Activated naive CD4-positive, alpha-beta T cell treated with Interleukin-2 at 50 U/mL for 16 hours (primary cell): ENCODE results near the gene DPYD.

ENCODE experiments used
- DNase-seq: peaks from one replicate; pipeline ENCODE4 v3.0.0-alpha.2; 2020

Gene DPYD

DNA sequence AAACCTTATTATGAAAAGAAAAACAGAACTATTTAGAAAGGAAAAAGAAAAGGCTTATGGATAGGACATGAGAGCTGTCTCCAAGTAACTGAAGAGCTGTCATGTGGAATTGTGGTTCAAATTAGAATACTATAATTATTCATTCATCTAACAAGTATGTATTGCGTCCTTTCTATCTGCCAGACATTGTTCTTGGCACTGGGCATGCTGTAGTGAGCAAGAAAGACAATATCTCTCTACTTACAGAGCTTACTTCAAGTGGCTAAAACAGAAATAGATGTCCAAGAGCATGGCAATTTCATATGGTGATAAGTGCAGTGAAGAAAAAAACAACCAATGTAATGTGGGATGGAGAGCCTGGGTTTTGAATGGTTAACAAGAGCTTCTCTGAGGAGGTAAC lies 413.0 kb downstream of the DPYD start:
- no peak for DNase-seq

DNA sequence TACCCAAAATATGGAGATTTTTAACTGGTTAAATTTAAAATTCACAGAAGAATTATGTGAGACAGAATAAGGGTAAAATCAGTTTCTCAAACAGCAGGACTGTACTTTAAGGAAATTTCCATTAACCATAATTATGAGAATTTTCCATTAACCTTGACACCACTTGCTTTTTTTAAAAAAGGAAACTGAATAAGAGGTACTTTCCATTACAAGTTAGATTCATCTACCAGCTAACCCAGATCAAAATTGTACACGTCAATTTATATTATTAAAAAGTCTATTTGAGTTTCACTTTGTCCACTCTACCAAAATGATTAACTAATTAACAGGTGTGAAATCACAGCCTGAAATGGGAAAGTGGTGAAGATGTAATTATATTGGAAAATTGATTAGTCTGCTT lies 414.5 kb downstream of the DPYD start:
- no peak for DNase-seq

DNA sequence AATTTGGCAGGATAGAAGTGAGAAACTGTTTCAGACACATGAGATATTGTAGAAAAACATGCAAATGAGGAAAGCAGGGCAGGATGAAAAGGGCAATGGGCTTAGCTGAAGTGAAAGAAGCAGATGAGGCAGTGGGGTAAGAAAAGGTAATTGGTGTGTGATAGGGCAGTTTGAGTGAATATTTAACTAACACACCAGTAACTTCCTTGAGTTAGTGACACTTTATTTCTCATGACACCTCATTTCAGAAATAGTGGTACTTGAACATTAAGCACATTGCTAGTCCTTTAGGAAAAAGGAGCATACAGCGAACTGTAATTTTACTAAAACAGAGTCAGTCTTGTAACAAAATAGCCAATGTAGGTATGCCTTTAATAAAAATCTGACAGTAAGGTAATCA lies 415.0 kb downstream of the DPYD start:
- DNase-seq: no peak

DNA sequence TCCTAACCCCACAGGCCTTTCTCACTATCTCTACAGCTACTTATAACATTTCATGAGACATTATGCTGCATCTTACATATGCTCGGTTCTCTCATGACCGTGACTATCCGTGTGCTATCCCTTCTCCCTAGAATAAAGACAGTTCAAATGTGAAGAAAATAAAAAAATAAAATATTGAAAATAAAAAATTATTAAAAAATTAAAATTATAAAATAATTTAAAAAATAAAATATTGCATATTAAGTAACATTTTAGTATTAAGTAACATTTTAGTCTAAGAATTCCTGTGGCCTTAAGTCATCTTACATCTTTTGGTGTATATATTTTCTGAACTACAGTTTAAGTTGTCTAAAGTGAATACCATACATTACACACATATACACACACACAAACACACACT lies 415.5 kb downstream of the DPYD start:
- DNase-seq: no peak

DNA sequence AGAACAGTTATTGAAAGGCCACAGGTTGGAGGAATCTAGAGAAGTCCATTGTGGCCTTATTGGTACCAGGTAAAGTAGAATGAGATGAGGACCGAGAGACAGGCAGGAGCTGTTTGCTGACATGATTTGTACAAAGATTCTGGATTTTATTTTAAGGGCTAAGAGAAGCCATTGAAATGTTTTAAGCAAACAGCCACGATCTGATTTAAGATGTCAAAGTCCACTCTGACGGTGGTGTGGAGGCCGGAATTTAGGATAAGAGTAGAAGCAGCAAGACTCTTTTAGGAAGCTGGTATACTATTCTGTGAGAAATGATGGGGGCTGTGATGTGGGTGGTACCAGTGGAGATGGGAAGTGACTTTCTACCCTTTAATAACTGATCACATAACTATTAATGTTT lies 418.5 kb downstream of the DPYD start:
- no peak for DNase-seq

DNA sequence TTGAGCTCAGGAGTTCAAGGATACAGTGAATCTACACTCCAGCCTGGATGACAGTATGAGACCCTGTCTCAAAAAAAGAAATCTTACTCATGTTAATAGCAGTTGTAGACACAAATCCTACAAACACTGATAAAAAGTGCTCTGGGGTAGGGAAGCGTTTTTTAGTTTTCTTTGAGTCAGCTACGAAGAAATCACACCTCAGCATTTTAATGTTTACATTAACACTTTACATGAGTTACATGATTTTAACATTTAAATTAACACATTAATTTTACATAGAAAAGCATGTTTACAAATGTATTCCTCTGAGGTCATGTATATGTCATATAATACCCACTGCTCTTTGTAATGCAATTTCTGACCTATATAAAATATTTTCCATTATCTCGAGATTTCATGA lies 419.2 kb downstream of the DPYD start:
- DNase-seq: no peak

DNA sequence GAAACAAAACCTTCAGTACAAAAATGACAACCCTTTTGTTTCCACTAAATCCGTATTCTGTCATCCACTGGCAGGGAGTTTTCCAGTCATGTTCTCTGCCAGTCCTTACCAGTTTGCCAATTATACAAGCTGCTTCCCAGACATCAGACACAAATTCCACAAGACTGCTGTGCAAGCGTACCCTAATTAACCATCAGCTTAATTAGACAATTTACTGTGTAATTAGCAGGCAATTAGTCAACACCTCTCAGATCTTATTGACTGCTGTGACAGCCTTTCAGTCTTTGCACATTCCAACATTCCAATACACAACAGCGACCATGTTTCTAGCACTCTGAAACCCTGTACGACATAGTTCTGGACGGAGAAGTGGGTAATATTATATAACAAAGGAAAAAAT lies 420.1 kb downstream of the DPYD start:
- DNase-seq: no peak

DNA sequence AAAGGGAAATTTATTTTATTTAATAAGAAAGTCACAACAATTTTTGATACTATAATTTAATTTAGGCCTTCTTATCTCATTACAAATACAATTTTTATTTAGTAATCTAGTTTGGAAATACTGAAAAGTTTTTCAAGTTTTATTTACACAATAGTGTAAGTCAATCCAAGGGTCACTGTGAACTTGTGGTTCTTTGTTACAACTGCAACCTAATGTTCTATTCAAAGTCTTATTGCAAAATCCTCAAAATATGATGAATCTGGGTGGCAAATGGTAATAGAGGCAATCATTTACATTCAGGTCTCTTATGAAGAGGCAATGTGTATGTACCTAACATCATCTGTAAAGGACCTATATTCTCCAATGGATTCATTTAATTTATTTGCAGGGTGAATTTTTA lies 421.2 kb downstream of the DPYD start:
- no peak for DNase-seq

DNA sequence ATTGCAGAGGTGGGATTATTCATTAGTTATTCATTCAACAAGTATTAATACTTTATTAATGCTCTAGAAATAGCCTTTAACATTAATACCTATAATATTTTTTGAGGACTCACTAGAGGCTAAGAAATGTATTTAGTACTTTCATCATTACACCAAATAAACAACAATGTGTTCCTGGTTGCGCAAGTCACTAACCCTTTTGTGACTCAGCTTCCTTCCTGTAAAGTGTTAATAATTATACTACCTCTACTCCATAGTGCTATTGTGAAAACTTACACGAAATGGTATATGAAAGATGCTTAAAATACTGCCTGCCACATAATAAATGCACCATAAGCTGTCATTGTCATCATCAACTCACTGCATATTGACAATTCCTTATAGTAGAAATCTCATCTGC lies 431.0 kb downstream of the DPYD start:
- DNase-seq: no peak

DNA sequence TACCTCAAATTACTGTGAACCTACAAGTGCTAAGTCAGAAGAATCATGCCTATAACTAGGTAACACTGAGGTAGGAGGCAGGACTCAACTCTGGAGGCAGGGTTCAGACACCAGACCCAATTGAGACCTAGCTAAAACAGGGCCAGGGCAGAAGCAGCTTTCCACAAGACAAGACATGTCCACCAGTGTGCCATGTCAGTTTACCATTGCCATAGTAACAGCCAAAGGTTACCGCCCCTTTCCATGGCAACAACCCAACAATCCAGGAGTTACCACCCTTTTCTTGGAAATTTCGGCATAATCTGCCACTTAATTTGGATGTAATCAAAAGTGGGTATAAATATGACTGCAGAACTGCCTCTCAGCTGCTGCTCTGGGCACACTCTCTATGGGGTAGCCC lies 432.3 kb downstream of the DPYD start:
- DNase-seq: no peak

DNA sequence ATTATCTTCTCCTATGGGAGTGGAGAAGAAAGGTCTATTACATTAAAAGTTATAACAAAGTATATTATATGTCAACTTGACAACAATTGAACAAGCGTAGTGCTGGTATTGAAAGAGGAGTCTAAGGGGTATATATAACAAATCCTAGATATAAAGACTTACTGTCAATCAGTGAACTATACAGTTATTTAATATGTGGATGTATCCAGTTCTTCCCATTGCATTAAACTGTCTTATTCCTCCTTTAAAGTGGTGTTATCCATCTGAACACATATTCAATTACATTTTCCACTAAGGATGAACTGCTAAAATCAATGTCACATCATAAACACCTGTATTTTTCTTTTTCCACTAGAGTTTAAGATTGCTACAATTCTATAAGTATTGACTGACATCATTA lies 438.8 kb downstream of the DPYD start:
- DNase-seq: no peak

DNA sequence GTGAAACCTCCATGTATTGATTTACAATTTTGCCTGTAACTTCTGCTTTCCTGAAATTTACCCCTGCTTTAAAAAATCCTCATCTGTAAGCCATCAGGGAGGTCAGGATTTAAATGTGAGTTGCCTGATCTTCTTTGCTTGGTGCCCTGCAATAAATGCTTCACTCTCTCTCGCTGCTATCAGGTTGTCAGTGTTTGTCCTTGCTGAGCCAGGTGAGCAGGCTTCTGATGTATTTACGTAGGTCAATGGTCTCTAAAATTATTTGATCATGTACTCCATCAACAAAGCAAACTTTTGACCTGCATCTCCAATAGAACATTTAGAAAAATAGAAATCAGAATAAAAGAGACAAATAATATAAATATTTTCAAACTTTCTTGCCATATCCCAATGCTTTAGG lies 453.4 kb downstream of the DPYD start:
- DNase-seq: no peak

DNA sequence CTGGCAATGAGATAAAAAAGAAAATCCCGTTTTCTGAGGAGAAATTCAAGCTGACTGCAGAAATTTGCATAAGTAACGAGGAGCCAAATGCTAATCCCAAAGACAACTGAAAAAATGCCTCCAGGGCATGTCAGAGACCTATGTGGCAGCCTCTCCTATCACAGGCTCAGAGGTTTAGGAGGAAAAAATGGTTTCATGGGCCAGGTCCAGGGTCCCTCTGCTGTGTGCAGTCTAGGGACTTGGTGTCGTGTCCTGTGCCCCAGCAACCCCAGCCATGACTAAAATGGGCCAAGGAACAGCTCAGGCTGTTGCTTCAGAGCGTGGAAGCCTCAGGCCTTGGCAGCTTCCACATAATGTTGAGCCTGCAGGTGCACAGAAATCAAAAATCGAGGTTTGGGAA lies 456.5 kb downstream of the DPYD start:
- no peak for DNase-seq

DNA sequence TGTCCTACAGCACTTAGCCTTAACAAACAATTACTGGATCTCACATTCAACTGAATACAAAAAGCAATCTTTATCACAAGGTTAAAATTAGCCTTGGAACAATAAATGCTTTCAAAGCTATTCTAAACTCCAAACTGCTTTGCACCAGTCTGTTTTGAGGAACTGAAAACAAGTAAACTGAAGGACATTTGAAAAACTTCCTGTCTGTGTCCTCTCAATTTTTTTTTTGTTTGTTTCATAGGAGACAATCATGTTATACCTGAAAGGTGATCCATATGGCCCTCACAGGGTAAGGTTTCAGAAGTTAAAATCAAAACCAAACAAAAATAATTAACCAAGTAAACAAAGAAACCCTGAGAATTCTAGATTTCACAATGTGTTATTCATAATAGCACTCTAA lies 459.1 kb downstream of the DPYD start:
- DNase-seq: no peak

DNA sequence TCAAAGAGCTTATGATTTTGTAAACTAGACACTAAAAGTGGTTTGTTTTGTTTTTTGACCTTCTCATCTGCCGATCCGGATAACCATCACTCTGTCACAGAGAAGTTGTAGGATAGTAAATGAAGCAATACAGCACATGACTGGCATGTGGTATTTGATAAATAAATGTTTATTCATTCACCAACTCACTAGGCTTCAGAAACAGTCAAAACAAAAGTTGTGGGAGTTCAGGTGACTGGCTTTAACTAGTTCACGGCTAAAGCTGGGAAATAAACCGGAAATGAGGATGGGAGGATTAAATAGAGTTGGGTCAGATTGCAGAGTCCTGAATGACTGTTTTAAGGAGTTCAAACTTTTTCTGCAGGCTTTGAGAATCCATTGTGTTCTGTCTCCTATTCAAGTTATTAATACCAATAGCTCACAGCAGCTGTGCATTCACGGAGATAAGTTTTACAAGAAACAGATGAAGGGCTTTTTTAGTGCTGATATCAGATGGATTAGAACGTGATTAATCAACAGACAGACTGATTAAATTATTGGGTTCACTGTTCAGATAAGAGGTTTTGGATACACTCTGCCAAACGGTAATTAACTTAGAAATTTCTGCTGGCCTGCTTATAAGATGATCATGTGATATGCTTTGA lies 463.3 kb downstream of the DPYD start:
- no peak for DNase-seq

DNA sequence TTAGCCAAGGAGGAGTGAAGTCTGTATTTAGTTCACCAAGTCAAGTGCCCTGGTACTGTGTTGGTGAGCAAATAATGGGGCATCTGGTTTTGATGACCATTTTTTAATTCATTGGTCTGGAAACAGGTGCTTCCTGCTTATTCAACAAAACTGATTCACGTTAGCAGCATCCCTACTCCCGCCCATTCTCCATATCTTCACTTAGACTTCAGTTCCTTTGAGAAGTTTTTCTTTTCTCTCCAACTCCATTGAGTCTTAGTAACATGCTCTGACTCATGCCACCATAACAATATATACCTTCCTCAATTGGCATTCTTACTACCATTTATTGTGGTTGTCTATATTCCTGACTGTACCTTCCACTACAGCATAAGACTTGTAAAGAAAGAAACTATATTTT lies 468.9 kb downstream of the DPYD start:
- DNase-seq: no peak

DNA sequence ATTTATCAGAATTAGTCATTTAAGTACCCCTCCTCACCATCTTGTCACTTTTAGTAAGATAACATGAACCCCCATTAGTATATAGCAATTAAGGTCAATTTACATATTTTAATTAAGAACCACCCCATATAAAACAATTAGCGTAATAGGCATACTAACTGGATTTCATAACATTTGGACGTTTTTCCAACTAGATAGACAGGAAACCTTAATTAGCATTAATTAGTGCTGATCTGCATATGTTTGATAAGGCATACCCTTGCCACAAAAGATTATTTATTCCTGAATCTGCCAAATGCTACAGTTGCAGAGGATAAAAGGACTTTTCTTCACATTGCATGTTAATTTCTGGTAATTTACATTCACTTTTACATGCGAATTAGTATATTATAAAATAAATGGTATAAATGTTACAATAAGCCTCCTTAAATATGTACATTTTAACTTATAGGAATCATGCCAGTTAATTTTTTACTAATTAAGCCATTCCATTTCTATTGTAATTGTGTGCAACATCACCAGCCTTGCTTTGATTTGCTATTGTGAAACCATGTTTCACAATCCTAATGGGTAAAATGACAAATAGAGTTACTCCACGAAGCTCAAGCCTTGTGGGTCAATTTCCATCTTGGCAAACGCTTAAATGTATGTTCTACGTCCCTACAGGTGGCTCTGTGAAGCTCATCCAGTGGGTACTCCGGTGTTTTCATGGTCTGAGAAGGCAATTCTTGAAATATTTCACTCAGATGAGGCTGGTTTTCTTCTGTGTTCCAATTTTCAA lies 469.6 kb downstream of the DPYD start:
- DNase-seq: no peak

DNA sequence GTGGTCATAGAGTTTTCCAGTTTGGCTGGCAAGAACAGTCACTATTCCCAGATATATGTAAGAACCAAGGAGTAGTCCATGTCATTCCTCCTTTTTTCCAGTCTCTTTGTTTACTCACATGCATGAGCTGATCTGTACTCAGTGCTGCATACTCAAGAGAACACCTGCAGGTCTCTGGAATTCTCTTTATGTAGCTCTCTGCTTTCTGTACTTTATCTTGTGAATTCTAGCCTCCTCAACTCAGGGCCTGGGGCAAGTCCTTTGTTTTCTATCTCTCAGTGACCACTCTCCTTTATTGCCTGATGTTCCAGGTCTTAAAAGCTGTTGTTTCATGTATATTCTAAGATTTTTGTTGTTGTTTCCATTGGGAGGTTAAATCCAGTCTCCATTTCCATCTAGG lies 478.9 kb downstream of the DPYD start:
- DNase-seq: no peak

DNA sequence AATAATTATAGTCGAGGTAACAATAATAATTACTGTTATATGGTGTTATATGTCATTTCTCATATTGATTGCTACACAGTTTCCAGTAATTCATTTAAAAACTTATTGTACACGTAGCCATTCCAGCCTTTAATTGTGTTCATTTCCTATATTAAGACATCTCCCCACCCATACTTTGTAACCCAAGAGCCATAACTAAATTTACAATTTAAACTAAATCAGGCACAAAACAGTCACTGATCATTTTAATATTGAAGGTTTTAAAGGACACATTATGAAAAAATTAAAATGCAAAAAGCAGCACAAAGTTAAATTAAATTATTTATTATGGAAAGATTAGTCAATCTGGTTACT lies 487.0 kb downstream of the DPYD start:
- DNase-seq: no peak

DNA sequence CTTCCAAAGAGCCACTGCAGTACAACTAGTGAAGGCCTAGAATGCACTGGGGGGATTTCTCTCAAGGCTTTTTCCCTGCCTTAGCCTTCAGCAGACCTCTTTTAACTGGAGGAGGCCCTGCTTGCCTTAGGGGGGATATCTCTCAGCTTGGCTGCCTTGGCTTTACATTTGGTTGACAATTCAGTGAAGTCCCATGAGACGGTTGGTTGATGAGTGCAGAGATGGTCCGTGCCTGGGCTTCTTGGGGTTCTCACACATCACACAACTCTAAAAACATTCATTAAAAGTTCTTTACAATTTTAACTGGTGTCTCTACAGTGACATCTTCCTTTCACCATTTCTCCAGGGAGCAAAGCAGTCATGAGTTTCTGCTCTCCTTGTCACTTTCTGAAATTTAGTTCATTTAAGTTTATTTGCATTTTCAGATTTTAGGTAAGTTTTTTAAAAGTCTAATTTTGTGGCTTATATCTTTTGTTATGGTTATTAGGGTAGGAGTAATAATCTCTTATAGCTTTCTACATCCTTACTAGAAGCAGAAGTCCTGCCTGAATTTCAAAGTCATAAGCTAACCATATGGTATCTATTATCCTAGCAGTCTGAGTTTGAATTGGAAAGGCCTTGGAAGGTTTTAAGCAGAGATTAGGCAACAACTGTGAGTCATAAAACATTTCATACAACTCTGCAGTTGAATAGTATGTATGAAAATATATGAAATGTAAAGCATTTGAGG lies 487.6 kb downstream of the DPYD start:
- no peak for DNase-seq

DNA sequence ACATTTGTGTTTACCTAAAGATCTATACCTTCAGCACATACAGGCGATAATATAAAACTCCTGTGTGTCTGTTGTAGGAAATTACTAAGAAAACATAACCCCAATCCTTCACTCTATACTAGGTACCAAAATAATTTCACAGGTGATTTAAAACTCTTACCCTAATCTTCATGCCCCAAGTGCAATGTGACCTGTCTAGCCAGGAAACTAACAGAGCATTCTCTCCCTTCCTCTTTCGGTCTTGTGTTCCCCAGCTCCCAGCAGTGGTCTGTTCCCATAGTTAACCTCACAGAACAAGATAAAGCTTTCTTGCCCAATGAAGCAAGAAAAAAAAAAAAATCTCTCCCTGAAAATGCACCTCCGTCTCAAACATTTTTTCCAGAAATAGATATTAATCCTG lies 493.5 kb downstream of the DPYD start:
- no peak for DNase-seq

DNA sequence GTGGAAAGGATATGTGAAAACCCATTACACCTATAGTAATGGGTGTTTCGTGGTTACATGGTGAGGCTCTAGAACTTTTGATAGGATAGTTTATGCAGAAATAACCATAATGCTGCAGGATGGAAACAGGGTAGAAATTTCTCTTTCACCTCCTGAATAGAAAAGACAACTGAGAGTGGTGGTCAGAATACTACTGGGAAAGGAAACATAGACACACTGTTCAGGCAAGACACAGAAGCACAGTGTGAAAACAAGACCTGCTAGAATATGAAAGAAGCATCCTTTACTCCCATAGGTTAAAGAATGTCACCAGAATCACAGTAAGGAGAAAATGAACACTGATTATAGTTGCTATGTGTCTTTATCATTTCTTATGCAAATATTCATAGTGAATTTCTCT lies 496.6 kb downstream of the DPYD start:
- no peak for DNase-seq

DNA sequence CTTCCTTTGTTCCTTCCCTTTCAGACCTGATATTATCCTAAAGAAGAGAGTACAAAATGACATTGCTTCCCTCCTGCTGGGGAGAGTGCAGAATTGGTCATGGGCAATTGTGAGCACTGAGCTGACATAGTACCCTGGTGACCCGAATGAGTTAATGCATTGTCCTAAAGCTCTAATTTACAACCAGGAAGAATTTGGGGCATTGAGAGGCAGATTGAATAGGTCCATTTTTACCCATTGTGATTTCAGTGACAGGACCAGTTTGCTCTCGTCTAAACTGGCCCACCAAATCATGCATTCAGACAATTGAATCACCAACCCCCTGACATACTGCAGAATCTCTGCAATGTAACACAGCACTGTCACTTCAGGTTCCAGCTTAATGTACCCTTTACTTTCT lies 497.4 kb downstream of the DPYD start:
- DNase-seq: no peak

DNA sequence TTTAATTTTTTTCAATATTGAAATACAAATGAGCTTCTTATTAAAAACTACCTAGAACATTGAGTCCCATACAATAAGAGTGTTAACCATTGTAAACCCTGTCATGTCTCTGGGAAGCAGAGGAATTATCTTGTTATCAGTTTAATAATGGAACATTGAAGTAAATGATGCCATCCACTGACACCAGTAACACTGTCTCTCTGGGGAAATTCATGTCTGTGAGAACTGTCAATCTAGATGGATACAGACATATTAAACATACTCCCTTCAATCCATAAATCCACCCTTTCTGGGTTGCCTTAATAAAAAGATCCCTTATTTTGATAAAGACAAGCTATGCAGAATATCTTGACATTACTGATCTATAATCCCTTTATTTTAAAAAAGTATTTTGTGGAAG lies 503.2 kb downstream of the DPYD start:
- DNase-seq: no peak
